HG03103 (cell line): ENCODE measurements around the gene DND1.
"Not testable (repeated sequence)": the region's sequence is repeated elsewhere in the genome, so short reads cannot be mapped to it uniquely, and the experiment has no call there.

Experiments used
- ATAC-seq: cut with Tn5 transposase; IDR thresholded peaks from one replicate; pipeline ENCODE4 v1.9.1; 2021; ENCODE audit warnings: low read depth; ENCODE audit not compliant: unreplicated experiment

The DND1 gene

GRCh38 chr5:140632366-140633020 is 40.9 kb downstream of the DND1 start:
- ATAC-seq: peak; percentile 46

GRCh38 chr5:140631831-140632365 is 41.5 kb downstream of the DND1 start:
- peak; percentile 35 for ATAC-seq

- ATAC-seq: no peak
These were observed 42.3 kb downstream of the DND1 start for GRCh38 chr5:140631036-140631417.

DNA sequence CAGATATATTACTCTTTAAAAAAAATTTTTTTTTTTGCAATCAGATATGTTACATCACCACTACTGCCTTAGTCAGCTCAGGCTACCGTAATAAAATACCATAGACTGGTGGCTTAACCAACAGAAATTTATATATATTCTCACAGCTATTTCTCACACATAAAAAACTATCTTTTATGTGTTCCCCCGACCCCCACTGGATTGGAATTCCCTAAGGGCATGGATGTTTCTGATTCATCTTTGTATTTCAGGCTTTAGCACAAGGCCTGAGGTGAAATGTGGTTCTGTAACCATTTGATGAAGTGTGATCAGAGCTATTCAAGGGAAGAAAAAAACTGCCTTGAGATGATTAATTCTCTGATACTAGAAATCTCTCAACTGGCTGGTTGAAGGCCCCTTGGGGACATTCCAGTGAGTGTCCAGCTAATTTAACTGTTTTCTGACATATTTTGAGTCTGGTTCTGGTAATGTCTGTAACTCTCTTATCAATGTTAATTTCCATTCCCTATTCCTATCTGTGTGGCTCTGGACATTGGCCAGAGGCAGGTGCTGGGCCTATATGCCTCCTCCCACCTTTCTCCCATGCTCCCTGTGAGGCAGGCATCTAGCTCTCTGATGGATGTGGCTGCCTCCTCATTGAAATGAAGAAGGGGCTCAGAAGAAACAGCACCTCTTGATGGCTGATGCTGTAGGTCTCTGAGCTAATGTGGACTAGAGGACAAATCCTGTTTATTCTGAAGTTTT is 42.9 kb downstream of the DND1 start:
- ATAC-seq: no peak

- no peak for ATAC-seq
These were observed 44.7 kb downstream of the DND1 start for GRCh38 chr5:140628711-140629110.

- ATAC-seq: no peak
These were observed 45.4 kb downstream of the DND1 start for GRCh38 chr5:140627972-140628371.

- ATAC-seq: not testable (repeated sequence)
These were observed 48.5 kb downstream of the DND1 start for GRCh38 chr5:140624886-140625285.

DNA sequence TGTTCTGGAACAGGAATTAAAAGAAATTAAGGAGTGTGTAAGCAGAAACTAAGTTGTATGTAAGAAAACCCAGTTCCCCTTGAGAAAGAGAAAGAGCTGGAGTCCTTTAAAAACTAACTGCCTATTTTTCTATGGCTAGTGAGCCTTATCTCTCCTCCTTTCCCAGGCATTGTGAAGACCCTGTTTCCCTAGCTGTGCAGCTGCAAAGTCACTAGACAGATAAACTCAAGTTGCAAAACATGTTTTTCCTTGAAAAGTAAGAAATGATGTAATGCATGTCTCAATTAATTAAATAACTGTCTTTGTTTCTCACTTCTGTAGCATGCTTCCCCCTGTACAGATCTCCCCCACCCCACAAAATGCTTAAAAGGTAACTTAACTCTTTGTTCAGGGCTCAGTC is 50.3 kb downstream of the DND1 start:
- not testable (repeated sequence) for ATAC-seq

DNA sequence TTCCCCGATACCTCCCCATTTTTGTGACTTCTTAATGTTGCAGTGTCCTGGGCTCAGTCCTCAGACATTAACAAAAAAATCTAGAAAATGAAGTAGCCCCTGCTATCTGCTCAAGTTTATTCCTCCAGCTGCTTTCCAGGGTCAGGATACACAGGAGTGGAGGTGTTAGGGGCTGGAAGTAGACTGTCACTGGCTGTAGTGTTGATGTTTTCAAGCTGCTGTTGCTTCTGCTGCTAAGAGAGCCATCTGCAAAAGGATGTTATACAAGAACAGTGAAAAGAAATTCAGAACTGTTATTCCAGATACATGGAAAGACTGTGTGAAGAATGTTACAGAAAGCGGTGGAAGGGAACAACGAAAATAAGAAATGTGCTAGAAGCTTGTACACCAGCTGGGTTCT is 51.1 kb downstream of the DND1 start:
- no peak for ATAC-seq
